Measurements from ENCODE around the gene ARPC5L. TPM values are rescaled to one million over a fixed set of nuclear protein-coding genes. Genes with fewer than 3 reads are reported as not detected.
"Not testable (repeated sequence)": the region's sequence is repeated elsewhere in the genome, so short reads cannot be mapped to it uniquely, and the experiment has no call there.

Gene ARPC5L
- total and polyA plus RNA-seq, 4 donors = 27.6 to 64.6 (median 47.7) TPM

DNA sequence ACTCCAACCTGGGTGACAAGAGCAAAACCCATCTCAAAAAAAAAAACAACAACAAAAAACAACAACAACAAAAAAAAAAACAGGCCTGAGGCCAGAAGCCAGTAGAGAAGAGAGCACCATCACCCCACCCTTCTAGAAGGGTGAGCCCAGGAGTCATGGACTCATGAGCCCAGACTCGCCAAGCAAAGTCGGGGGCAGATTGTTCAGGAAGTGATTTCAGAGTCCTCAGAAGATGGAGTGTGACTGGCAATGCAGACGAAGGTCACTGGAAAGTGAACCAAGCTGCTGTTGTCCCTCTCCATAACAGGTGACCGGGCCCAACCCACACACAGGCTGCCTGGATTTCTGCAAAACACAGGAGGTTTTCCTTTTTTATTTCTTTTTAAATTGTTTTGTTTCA is 17.6 kb upstream of the ARPC5L start:
- Histone ChIP-seq H3K36me3 (ENCODE audit: control insufficient read depth in 4 of 4, insufficient read depth in 4 of 4, low read length in 4 of 4) (no peaks in the 10 kb centered on the region), H3K27me3 (ENCODE audit: control insufficient read depth in 3 of 3, insufficient read depth in 3 of 3, low read length in 2 of 3) (no peaks in the 10 kb centered on the region), H3K27ac (ENCODE audit: low read depth in 1 of 2, low read length in 1 of 2) (no peak overlapping the region), H3K9ac (ENCODE audit: insufficient read depth in 1 of 2, low read length in 2 of 2) (no peak overlapping the region), H3K4me3 (no peak overlapping the region), H3K4me1 (ENCODE audit: control insufficient read depth in 5 of 5, insufficient read depth in 5 of 5, low read length in 5 of 5) (peaks cover 0 to 4% (median 0%) of the 10 kb centered on the region in 5 donors), H3K9me3 (ENCODE audit: control insufficient read depth in 4 of 4, insufficient read depth in 3 of 4, low read length in 3 of 4) (no peaks in the 10 kb centered on the region)
- TF ChIP-seq, protein P1, sequence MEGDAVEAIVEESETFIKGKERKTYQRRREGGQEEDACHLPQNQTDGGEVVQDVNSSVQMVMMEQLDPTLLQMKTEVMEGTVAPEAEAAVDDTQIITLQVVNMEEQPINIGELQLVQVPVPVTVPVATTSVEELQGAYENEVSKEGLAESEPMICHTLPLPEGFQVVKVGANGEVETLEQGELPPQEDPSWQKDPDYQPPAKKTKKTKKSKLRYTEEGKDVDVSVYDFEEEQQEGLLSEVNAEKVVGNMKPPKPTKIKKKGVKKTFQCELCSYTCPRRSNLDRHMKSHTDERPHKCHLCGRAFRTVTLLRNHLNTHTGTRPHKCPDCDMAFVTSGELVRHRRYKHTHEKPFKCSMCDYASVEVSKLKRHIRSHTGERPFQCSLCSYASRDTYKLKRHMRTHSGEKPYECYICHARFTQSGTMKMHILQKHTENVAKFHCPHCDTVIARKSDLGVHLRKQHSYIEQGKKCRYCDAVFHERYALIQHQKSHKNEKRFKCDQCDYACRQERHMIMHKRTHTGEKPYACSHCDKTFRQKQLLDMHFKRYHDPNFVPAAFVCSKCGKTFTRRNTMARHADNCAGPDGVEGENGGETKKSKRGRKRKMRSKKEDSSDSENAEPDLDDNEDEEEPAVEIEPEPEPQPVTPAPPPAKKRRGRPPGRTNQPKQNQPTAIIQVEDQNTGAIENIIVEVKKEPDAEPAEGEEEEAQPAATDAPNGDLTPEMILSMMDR (IDR thresholded peaks at IDR 0.05; ENCODE audit: control extremely low read depth, extremely low read depth) = no peak
- DNase-seq (no peak), ATAC-seq (ENCODE audit: insufficient read depth, low FRiP score) (no peak)
- 68 to 72% methylated on average over 4 of the region's 4 CpGs for WGBS, 2 donors

DNA sequence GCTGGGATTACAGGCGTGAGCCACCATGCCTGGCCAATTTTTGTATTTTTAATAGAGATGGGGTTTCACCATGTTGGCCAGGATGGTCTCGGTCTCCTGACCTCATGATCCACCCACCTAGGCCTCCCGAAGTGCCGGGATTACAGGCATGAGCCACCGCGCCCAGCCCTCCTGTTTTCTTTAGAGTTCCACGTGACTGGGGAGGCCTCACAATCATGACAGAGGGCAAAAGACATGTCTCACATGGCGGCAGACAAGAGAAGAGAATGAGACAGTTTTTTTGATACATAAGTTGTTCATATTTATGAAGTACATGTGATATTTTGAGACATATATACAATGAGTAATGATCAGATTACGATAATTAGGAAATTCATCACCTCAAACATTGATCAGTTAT is 15.5 kb upstream of the ARPC5L start:
- not testable (repeated sequence) for DNase-seq; H3K36me3 ChIP-seq (ENCODE audit: control insufficient read depth in 4 of 4, insufficient read depth in 4 of 4, low read length in 4 of 4); H3K27ac ChIP-seq (ENCODE audit: low read depth in 1 of 2, low read length in 1 of 2); ATAC-seq (ENCODE audit: insufficient read depth, low FRiP score); H3K9me3 ChIP-seq (ENCODE audit: control insufficient read depth in 4 of 4, insufficient read depth in 3 of 4, low read length in 3 of 4); H3K27me3 ChIP-seq (ENCODE audit: control insufficient read depth in 3 of 3, insufficient read depth in 3 of 3, low read length in 2 of 3); H3K4me3 ChIP-seq; H3K4me1 ChIP-seq (ENCODE audit: control insufficient read depth in 5 of 5, insufficient read depth in 5 of 5, low read length in 5 of 5); H3K9ac ChIP-seq (ENCODE audit: insufficient read depth in 1 of 2, low read length in 2 of 2)
- 94% methylated on average over 9 of the region's 9 CpGs for WGBS, 2 donors

- H3K27ac ChIP-seq (ENCODE audit: low read depth in 1 of 2, low read length in 1 of 2) = no peak overlapping the region
- H3K36me3 ChIP-seq (ENCODE audit: control insufficient read depth in 4 of 4, insufficient read depth in 4 of 4, low read length in 4 of 4) = no peaks in the 10 kb centered on the region
- H3K4me3 ChIP-seq = no peak overlapping the region
- H3K9ac ChIP-seq (ENCODE audit: insufficient read depth in 1 of 2, low read length in 2 of 2) = no peak overlapping the region
- WGBS, 2 donors = 80 to 82% methylated on average over 6 of the region's 6 CpGs
- TF ChIP-seq, protein P1 (IDR thresholded peaks at IDR 0.05; ENCODE audit: control extremely low read depth, extremely low read depth) = no peak
- ATAC-seq (ENCODE audit: insufficient read depth, low FRiP score) = no peak
- no peaks in the 10 kb centered on the region for H3K27me3 ChIP-seq (ENCODE audit: control insufficient read depth in 3 of 3, insufficient read depth in 3 of 3, low read length in 2 of 3)
- no peaks in the 10 kb centered on the region for H3K4me1 ChIP-seq (ENCODE audit: control insufficient read depth in 5 of 5, insufficient read depth in 5 of 5, low read length in 5 of 5)
- no peaks in the 10 kb centered on the region for H3K9me3 ChIP-seq (ENCODE audit: control insufficient read depth in 4 of 4, insufficient read depth in 3 of 4, low read length in 3 of 4)
- DNase-seq = no peak
These were observed 15.0 kb upstream of the ARPC5L start for GRCh38 chr9:124846969-124847368.

DNA sequence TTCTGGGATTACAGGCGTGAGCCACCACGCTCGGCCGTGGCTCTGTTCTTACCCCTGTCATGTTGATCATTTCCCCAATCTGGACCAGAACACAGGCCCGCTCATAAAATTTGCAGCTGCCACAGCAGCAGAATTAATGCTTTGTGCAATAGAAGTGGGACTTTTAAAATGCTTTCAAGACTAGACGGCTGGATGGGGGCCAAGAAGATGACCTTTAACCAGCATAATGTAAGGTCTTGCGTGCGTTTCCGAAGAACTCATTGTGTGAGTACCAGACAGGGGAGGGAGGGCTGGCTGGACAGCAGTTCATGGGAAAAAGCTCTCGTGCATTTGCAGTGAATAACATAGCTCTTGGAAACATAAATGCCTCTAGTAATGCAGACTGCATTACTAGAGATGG is 12.1 kb upstream of the ARPC5L start:
- Histone ChIP-seq H3K27me3 (ENCODE audit: control insufficient read depth in 3 of 3, insufficient read depth in 3 of 3, low read length in 2 of 3) (no peaks in the 10 kb centered on the region), H3K36me3 (ENCODE audit: control insufficient read depth in 4 of 4, insufficient read depth in 4 of 4, low read length in 4 of 4) (no peaks in the 10 kb centered on the region), H3K9me3 (ENCODE audit: control insufficient read depth in 4 of 4, insufficient read depth in 3 of 4, low read length in 3 of 4) (no peaks in the 10 kb centered on the region), H3K27ac (ENCODE audit: low read depth in 1 of 2, low read length in 1 of 2) (no peak overlapping the region), H3K9ac (ENCODE audit: insufficient read depth in 1 of 2, low read length in 2 of 2) (no peak overlapping the region), H3K4me1 (ENCODE audit: control insufficient read depth in 5 of 5, insufficient read depth in 5 of 5, low read length in 5 of 5) (peaks cover 0 to 5% (median 0%) of the 10 kb centered on the region in 5 donors), H3K4me3 (no peak overlapping the region)
- TF ChIP-seq, protein P1 (IDR thresholded peaks at IDR 0.05; ENCODE audit: control extremely low read depth, extremely low read depth) = no peak
- ATAC-seq (ENCODE audit: insufficient read depth, low FRiP score) = no peak
- peak in 2 of 3 donors; percentile 57 to 79 for DNase-seq
- WGBS, 2 donors = 75 to 83% methylated on average over 10 of the region's 10 CpGs
